ENCODE measurements around the gene ITSN2.

DNA sequence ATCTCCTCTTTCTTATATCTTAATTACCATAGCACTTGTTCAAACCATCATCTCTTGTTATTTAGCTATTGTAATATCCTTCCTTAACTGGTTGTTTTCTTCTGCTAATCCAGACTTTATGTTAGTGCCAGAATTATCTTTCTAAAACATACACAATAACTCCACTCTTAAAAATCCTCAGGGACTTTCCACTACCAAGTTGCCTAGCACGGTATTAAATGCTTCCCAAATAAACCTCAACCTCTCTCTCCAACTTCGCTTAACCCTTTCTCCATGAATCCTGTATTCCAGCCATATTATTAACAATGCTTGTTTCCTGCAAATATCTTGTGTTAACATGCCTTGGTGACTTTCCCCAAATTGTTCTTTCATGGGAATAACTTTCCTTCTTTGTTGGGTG, 101.0 kb downstream of the ITSN2 start:
- no peak for TF ChIP-seq ZNF317 (CRISPR knock-in tag; IDR thresholded peaks at IDR 0.05; ENCODE audit: borderline replicate concordance, low read depth)
- TF ChIP-seq, protein P1, sequence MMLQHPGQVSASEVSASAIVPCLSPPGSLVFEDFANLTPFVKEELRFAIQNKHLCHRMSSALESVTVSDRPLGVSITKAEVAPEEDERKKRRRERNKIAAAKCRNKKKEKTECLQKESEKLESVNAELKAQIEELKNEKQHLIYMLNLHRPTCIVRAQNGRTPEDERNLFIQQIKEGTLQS (CRISPR knock-in tag; conservative IDR thresholded peaks at IDR 0.05) = no peak
- no peak for TF ChIP-seq CTCF (IDR thresholded peaks at IDR 0.05)
- TF ChIP-seq ETV6 (CRISPR knock-in tag; IDR thresholded peaks at IDR 0.05) = no peak
- TF ChIP-seq TEAD1 (CRISPR knock-in tag; IDR thresholded peaks at IDR 0.05) = no peak
- no peak for TF ChIP-seq ZNF263 (CRISPR knock-in tag; IDR thresholded peaks at IDR 0.05; ENCODE audit: low read depth)
- TF ChIP-seq MAX (CRISPR knock-in tag; IDR thresholded peaks at IDR 0.05) = no peak
- no peak for TF ChIP-seq ZBTB43 (CRISPR knock-in tag; IDR thresholded peaks at IDR 0.05)
- TF ChIP-seq NR3C1 (CRISPR knock-in tag; conservative IDR thresholded peaks at IDR 0.05; ENCODE audit: low read depth) = no peak
- no peak for TF ChIP-seq USF2 (CRISPR knock-in tag; IDR thresholded peaks at IDR 0.05)

Measured in WTC11 (cell line).